ENCODE data around the gene LRP11. TPM values are rescaled to one million over a fixed set of nuclear protein-coding genes. Genes with fewer than 3 reads are reported as not detected.

The LRP11 gene
- total and polyA plus RNA-seq, 4 donors: 18.0 to 39.3 (median 33.9) TPM

GRCh38 chr6:149890629-149891045 lies 26.5 kb upstream of the LRP11 start:
- H3K27me3 ChIP-seq (ENCODE audit: control insufficient read depth, insufficient read depth, low read length): no peaks in the 10 kb centered on the region
- H3K27ac ChIP-seq (ENCODE audit: low read depth, low read length): no peak overlapping the region
- 71% methylated on average over 2 of the region's 6 CpGs for whole genome bisulfite sequencing (ENCODE audit: insufficient coverage)
- H3K4me3 ChIP-seq (ENCODE audit: low read depth, low read length): no peak overlapping the region
- DNase-seq (ENCODE audit: low read depth in 4 of 6, low spot score in 6 of 6): no peak
- H3K36me3 ChIP-seq (ENCODE audit: control insufficient read depth, insufficient read depth, low read length): no peaks in the 10 kb centered on the region
- no peaks in the 10 kb centered on the region for H3K9me3 ChIP-seq (ENCODE audit: control insufficient read depth, insufficient read depth, low read length)
- no peaks in the 10 kb centered on the region for H3K4me1 ChIP-seq (ENCODE audit: control insufficient read depth, insufficient read depth, low read length)

GRCh38 chr6:149889326-149889725 lies 25.2 kb upstream of the LRP11 start:
- 69% methylated on average over 6 of the region's 7 CpGs for WGBS (ENCODE audit: insufficient coverage)
- Histone ChIP-seq H3K27ac (ENCODE audit: low read depth, low read length) (no peak overlapping the region), H3K9me3 (ENCODE audit: control insufficient read depth, insufficient read depth, low read length) (no peaks in the 10 kb centered on the region), H3K4me3 (ENCODE audit: low read depth, low read length) (no peak overlapping the region), H3K4me1 (ENCODE audit: control insufficient read depth, insufficient read depth, low read length) (no peaks in the 10 kb centered on the region), H3K36me3 (ENCODE audit: control insufficient read depth, insufficient read depth, low read length) (no peaks in the 10 kb centered on the region), H3K27me3 (ENCODE audit: control insufficient read depth, insufficient read depth, low read length) (no peaks in the 10 kb centered on the region)
- no peak for DNase-seq (ENCODE audit: low read depth in 4 of 6, low spot score in 6 of 6)

- Histone ChIP-seq H3K27me3 (ENCODE audit: control insufficient read depth, insufficient read depth, low read length) (no peaks in the 10 kb centered on the region), H3K4me1 (ENCODE audit: control insufficient read depth, insufficient read depth, low read length) (no peaks in the 10 kb centered on the region), H3K4me3 (ENCODE audit: low read depth, low read length) (no peak overlapping the region), H3K9me3 (ENCODE audit: control insufficient read depth, insufficient read depth, low read length) (no peaks in the 10 kb centered on the region), H3K27ac (ENCODE audit: low read depth, low read length) (no peak overlapping the region), H3K36me3 (ENCODE audit: control insufficient read depth, insufficient read depth, low read length) (no peaks in the 10 kb centered on the region)
- no CpG with 5 or more reads among the region's 1 CpG for WGBS (ENCODE audit: insufficient coverage)
- no peak for DNase-seq (ENCODE audit: low read depth in 4 of 6, low spot score in 6 of 6)
Observed at GRCh38 chr6:149888659-149889058, 24.5 kb upstream of the LRP11 start.

GRCh38 chr6:149888093-149888492 lies 23.9 kb upstream of the LRP11 start:
- no peaks in the 10 kb centered on the region for H3K36me3 ChIP-seq (ENCODE audit: control insufficient read depth, insufficient read depth, low read length)
- H3K27ac ChIP-seq (ENCODE audit: low read depth, low read length): no peak overlapping the region
- no peak overlapping the region for H3K4me3 ChIP-seq (ENCODE audit: low read depth, low read length)
- DNase-seq (ENCODE audit: low read depth in 4 of 6, low spot score in 6 of 6): no peak
- no peaks in the 10 kb centered on the region for H3K4me1 ChIP-seq (ENCODE audit: control insufficient read depth, insufficient read depth, low read length)
- 100% methylated on average over 3 of the region's 9 CpGs for WGBS (ENCODE audit: insufficient coverage)
- no peaks in the 10 kb centered on the region for H3K9me3 ChIP-seq (ENCODE audit: control insufficient read depth, insufficient read depth, low read length)
- H3K27me3 ChIP-seq (ENCODE audit: control insufficient read depth, insufficient read depth, low read length): no peaks in the 10 kb centered on the region

GRCh38 chr6:149887343-149887742 lies 23.2 kb upstream of the LRP11 start:
- no peak for DNase-seq (ENCODE audit: low read depth in 4 of 6, low spot score in 6 of 6)
- 64% methylated on average over 1 of the region's 3 CpGs for WGBS (ENCODE audit: insufficient coverage)
- no peaks in the 10 kb centered on the region for H3K9me3 ChIP-seq (ENCODE audit: control insufficient read depth, insufficient read depth, low read length)
- H3K27ac ChIP-seq (ENCODE audit: low read depth, low read length): no peak overlapping the region
- no peaks in the 10 kb centered on the region for H3K36me3 ChIP-seq (ENCODE audit: control insufficient read depth, insufficient read depth, low read length)
- no peaks in the 10 kb centered on the region for H3K4me1 ChIP-seq (ENCODE audit: control insufficient read depth, insufficient read depth, low read length)
- H3K27me3 ChIP-seq (ENCODE audit: control insufficient read depth, insufficient read depth, low read length): no peaks in the 10 kb centered on the region
- H3K4me3 ChIP-seq (ENCODE audit: low read depth, low read length): no peak overlapping the region

- H3K4me3 ChIP-seq (ENCODE audit: low read depth, low read length): no peak overlapping the region
- no peak overlapping the region for H3K27ac ChIP-seq (ENCODE audit: low read depth, low read length)
- no peaks in the 10 kb centered on the region for H3K27me3 ChIP-seq (ENCODE audit: control insufficient read depth, insufficient read depth, low read length)
- H3K36me3 ChIP-seq (ENCODE audit: control insufficient read depth, insufficient read depth, low read length): no peaks in the 10 kb centered on the region
- no peaks in the 10 kb centered on the region for H3K9me3 ChIP-seq (ENCODE audit: control insufficient read depth, insufficient read depth, low read length)
- H3K4me1 ChIP-seq (ENCODE audit: control insufficient read depth, insufficient read depth, low read length): no peaks in the 10 kb centered on the region
- 94% methylated on average over 2 of the region's 3 CpGs for WGBS (ENCODE audit: insufficient coverage)
- DNase-seq (ENCODE audit: low read depth in 4 of 6, low spot score in 6 of 6): no peak
Observed at GRCh38 chr6:149885888-149886287, 21.7 kb upstream of the LRP11 start.

GRCh38 chr6:149884617-149885016 lies 20.5 kb upstream of the LRP11 start:
- Histone ChIP-seq H3K27me3 (ENCODE audit: control insufficient read depth, insufficient read depth, low read length) (no peaks in the 10 kb centered on the region), H3K9me3 (ENCODE audit: control insufficient read depth, insufficient read depth, low read length) (no peaks in the 10 kb centered on the region), H3K27ac (ENCODE audit: low read depth, low read length) (no peak overlapping the region), H3K4me3 (ENCODE audit: low read depth, low read length) (no peak overlapping the region), H3K36me3 (ENCODE audit: control insufficient read depth, insufficient read depth, low read length) (no peaks in the 10 kb centered on the region), H3K4me1 (ENCODE audit: control insufficient read depth, insufficient read depth, low read length) (no peaks in the 10 kb centered on the region)
- no peak for DNase-seq (ENCODE audit: low read depth in 4 of 6, low spot score in 6 of 6)
- 87% methylated on average over 7 of the region's 7 CpGs for WGBS (ENCODE audit: insufficient coverage)

GRCh38 chr6:149884215-149884614 lies 20.1 kb upstream of the LRP11 start:
- H3K27ac ChIP-seq (ENCODE audit: low read depth, low read length): no peak overlapping the region
- no peaks in the 10 kb centered on the region for H3K9me3 ChIP-seq (ENCODE audit: control insufficient read depth, insufficient read depth, low read length)
- DNase-seq (ENCODE audit: low read depth in 4 of 6, low spot score in 6 of 6): no peak
- H3K36me3 ChIP-seq (ENCODE audit: control insufficient read depth, insufficient read depth, low read length): no peaks in the 10 kb centered on the region
- H3K4me1 ChIP-seq (ENCODE audit: control insufficient read depth, insufficient read depth, low read length): no peaks in the 10 kb centered on the region
- WGBS (ENCODE audit: insufficient coverage): 49% methylated on average over 11 of the region's 11 CpGs
- H3K4me3 ChIP-seq (ENCODE audit: low read depth, low read length): no peak overlapping the region
- no peaks in the 10 kb centered on the region for H3K27me3 ChIP-seq (ENCODE audit: control insufficient read depth, insufficient read depth, low read length)

DNA sequence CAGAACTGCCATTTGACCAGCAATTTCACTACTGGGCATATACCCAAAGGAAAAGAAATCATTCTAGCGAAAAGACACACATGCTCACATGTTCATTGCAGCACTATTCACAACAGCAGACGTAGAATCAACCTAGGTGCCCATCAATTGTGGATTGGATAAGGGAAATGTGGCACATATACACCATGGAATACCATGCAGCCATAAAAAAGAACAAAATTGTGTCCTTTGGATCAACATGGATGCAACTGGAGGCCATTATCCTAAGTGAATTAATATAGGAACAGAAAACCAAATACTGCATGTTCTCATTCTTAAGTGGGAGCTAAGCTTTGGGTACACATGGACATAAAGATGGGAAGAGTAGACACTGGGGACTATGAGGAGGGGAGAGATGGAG lies 17.7 kb upstream of the LRP11 start:
- Histone ChIP-seq H3K4me1 (ENCODE audit: control insufficient read depth, insufficient read depth, low read length) (no peaks in the 10 kb centered on the region), H3K27ac (ENCODE audit: low read depth, low read length) (no peak overlapping the region), H3K36me3 (ENCODE audit: control insufficient read depth, insufficient read depth, low read length) (no peaks in the 10 kb centered on the region), H3K9me3 (ENCODE audit: control insufficient read depth, insufficient read depth, low read length) (no peaks in the 10 kb centered on the region), H3K27me3 (ENCODE audit: control insufficient read depth, insufficient read depth, low read length) (no peaks in the 10 kb centered on the region), H3K4me3 (ENCODE audit: low read depth, low read length) (no peak overlapping the region)
- WGBS (ENCODE audit: insufficient coverage): no CpG with 5 or more reads among the region's 2 CpGs
- DNase-seq (ENCODE audit: low read depth in 4 of 6, low spot score in 6 of 6): no peak

DNA sequence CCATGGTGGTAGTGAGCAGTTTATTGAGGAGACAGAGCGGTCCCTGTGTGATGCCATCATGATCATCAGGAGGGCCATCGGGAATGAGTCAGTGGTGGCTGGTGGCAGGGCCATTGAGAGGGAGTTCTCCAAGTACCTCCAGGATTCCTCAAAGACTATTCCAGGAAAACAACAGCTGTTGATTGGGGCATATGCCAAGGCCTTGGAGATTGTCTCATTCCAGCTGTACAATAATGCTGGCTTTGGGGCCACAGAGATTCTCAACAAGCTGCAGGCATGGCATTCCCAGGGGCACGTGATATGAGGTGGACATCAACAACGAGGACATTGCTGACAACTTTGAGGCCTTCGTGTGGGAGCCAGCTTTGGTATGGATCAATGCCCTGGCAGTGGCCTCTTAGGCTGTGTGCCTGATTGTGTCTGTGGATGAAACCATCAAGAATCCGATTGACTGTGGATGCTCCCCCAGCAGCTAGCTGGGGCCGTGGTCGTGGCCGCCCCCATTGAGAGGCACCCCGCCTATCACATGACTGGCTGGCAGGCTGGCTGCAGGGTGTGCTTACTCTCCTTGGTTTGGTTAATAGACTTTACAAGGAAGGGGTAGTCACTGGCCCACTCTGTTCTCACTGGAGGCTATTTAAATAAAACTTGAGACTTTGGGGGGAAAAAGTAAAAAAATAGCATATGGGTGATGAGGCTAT lies 17.1 kb upstream of the LRP11 start:
- WGBS (ENCODE audit: insufficient coverage): 91% methylated on average over 9 of the region's 10 CpGs
- no peaks in the 10 kb centered on the region for H3K27me3 ChIP-seq (ENCODE audit: control insufficient read depth, insufficient read depth, low read length)
- no peak overlapping the region for H3K27ac ChIP-seq (ENCODE audit: low read depth, low read length)

More for the DNA sequence above, 17.1 kb upstream of the LRP11 start:
- H3K4me3 ChIP-seq (ENCODE audit: low read depth, low read length): no peak overlapping the region
- no peak for DNase-seq (ENCODE audit: low read depth in 4 of 6, low spot score in 6 of 6)
- no peaks in the 10 kb centered on the region for H3K4me1 ChIP-seq (ENCODE audit: control insufficient read depth, insufficient read depth, low read length)
- H3K36me3 ChIP-seq (ENCODE audit: control insufficient read depth, insufficient read depth, low read length): no peaks in the 10 kb centered on the region
- H3K9me3 ChIP-seq (ENCODE audit: control insufficient read depth, insufficient read depth, low read length): no peaks in the 10 kb centered on the region

Measured in spinal cord (tissue), 10 donors.